Fibroblast of lung (primary cell): ENCODE data around the gene ZNF225. TPM values are rescaled to one million over a fixed set of nuclear protein-coding genes. Genes with fewer than 3 reads are reported as not detected.
A peak's percentile ranks its signal among the peaks of the same experiment; 100 is the strongest.

Experiments
- DNase-seq, 2 donors: peaks; one replicate each; pipeline versions ENCODE4 v3.0.0 to v3.0.0-alpha.2; 2010; ENCODE audit warnings: low read depth in 2 of 2
- H2AFZ ChIP-seq: 2 replicates; pipeline ENCODE4 v1.5.1; 2012; ENCODE audit warnings: low read length, control low read depth, inconsistent platforms
- H3K27ac ChIP-seq: 2 replicates; pipeline ENCODE4 v1.5.1; 2011; ENCODE audit warnings: low read length, control low read depth; ENCODE audit not compliant: insufficient read depth
- H3K27me3 ChIP-seq: 2 replicates; pipeline ENCODE4 v1.5.1; 2011; ENCODE audit warnings: mild to moderate bottlenecking, low read length; ENCODE audit not compliant: control insufficient read depth, insufficient read depth
- H3K36me3 ChIP-seq: 2 replicates; pipeline ENCODE4 v1.5.1; 2011; ENCODE audit warnings: low read length; ENCODE audit not compliant: control insufficient read depth, insufficient read depth
- H3K4me1 ChIP-seq: 2 replicates; pipeline ENCODE4 v1.5.1; 2011; ENCODE audit warnings: low read length; ENCODE audit not compliant: control insufficient read depth, insufficient read depth; ENCODE audit errors: extremely low read depth
- H3K4me2 ChIP-seq: 2 replicates; pipeline ENCODE4 v1.5.1; 2011; ENCODE audit warnings: low read length, control low read depth; ENCODE audit not compliant: insufficient read depth; ENCODE audit errors: extremely low read depth
- H3K4me3 ChIP-seq, 4 experiments: fragments of 200-600 bp in 1 of 4; sonication (generic) in 1 of 4; replicated peaks in 1 of 4; 2 replicates each; pipeline ENCODE4 v1.5.1; 2011 to 2016; ENCODE audit warnings: low read length in 4 of 4, low read depth in 3 of 4, mild to moderate bottlenecking in 3 of 4, control low read depth in 2 of 4, inconsistent platforms in 1 of 4, mixed read lengths in 1 of 4; ENCODE audit not compliant: insufficient read depth in 1 of 4; ENCODE audit errors: control extremely low read depth in 1 of 4
- H3K79me2 ChIP-seq: 2 replicates; pipeline ENCODE4 v1.5.1; 2012; ENCODE audit warnings: mild to moderate bottlenecking, low read length, inconsistent platforms; ENCODE audit not compliant: control insufficient read depth, insufficient read depth
- H3K9ac ChIP-seq: 2 replicates; pipeline ENCODE4 v1.5.1; 2011; ENCODE audit warnings: mild to moderate bottlenecking, low read length, control low read depth; ENCODE audit not compliant: insufficient read depth
- H3K9me3 ChIP-seq: 2 replicates; pipeline ENCODE4 v1.5.1; 2012; ENCODE audit warnings: low read depth, low read length; ENCODE audit not compliant: control insufficient read depth, insufficient read depth
- H4K20me1 ChIP-seq: 2 replicates; pipeline ENCODE4 v1.5.1; 2011; ENCODE audit warnings: low read length; ENCODE audit not compliant: control insufficient read depth, insufficient read depth; ENCODE audit errors: extremely low read depth
- CTCF ChIP-seq, 2 donors: IDR thresholded peaks in 1 of 2; conservative IDR thresholded peaks in 1 of 2; 1 replicate in 1 of 2; 2 replicates in 1 of 2; pipeline ENCODE4 v1.5.1; 2011 to 2012; ENCODE audit warnings: low read length in 2 of 2, control low read depth in 1 of 2, inconsistent platforms in 1 of 2, low read depth in 1 of 2, mild to moderate bottlenecking in 1 of 2
- EZH2 ChIP-seq: IDR thresholded peaks from 2 replicates; pipeline ENCODE4 v1.5.1; 2012; ENCODE audit warnings: low read length, control low read depth, mild to moderate bottlenecking; ENCODE audit errors: missing control alignments
- polyA plus RNA-seq, 2 donors: library from polyadenylated mRNA; depleted of rRNA in 1 of 2; stranded (reverse) in 1 of 2; unstranded in 1 of 2; fragments of >200 nt; gene quantifications; 2 replicates each; pipeline ENCODE4 v1.2.1, GENCODE V29; 2011 to 2012; ENCODE audit warnings: missing spikeins in 1 of 2
- total RNA-seq: library from RNA; depleted of rRNA; stranded (reverse); fragments of >200 nt; gene quantifications from 2 replicates; pipeline ENCODE4 v1.2.1, GENCODE V29; 2014

Gene ZNF225
- total and polyA plus RNA-seq, 2 donors (not counting 1 experiment from before 2014, with no cell fraction given), result 3.1 to 10.2 TPM

GRCh38 chr19:44092108-44092507 lies 21.1 kb upstream of the ZNF225 start:
- Histone ChIP-seq H3K4me3 (no peak overlapping the region), H3K4me2 (no peak overlapping the region), H3K36me3 (no peaks in the 10 kb centered on the region), H3K9me3 (no peaks in the 10 kb centered on the region), H3K27ac (no peak overlapping the region), H3K9ac (no peak overlapping the region), H2AFZ (no peak overlapping the region), H3K4me1 (no peaks in the 10 kb centered on the region), H4K20me1 (no peaks in the 10 kb centered on the region), H3K27me3 (no peaks in the 10 kb centered on the region), H3K79me2 (peaks cover 9% of the 10 kb centered on the region)
- DNase-seq, result no peak
- TF ChIP-seq CTCF (conservative IDR thresholded peaks at IDR 0.05 in 1 of 2, IDR thresholded peaks at IDR 0.05 in 1 of 2; ENCODE audit: low read depth in 1 of 2, low read length in 2 of 2) (no peak), EZH2 (no peak)

- Histone ChIP-seq H2AFZ (peak within 1 kb of the TSS; percentile 99), H3K9me3 (no peaks in the 10 kb centered on the region), H3K27ac (peak within 1 kb of the TSS; percentile 82), H3K9ac (peak within 1 kb of the TSS; percentile 74), H3K36me3 (no peaks in the 10 kb centered on the region), H3K27me3 (no peaks in the 10 kb centered on the region), H3K4me3 (peak within 1 kb of the TSS; percentile 80 to 98 (median 96)), H3K79me2 (peaks cover 9% of the 10 kb centered on the region), H3K4me2 (peak within 1 kb of the TSS; percentile 97), H4K20me1 (no peaks in the 10 kb centered on the region), H3K4me1 (no peaks in the 10 kb centered on the region)
- no peak for TF ChIP-seq EZH2
- no peak for TF ChIP-seq CTCF (conservative IDR thresholded peaks at IDR 0.05 in 1 of 2, IDR thresholded peaks at IDR 0.05 in 1 of 2; ENCODE audit: low read depth in 1 of 2, low read length in 2 of 2)
- peak; percentile 89 to 91 for DNase-seq
Measured at GRCh38 chr19:44093931-44094765, 19.1 kb upstream of the ZNF225 start, which contains the start of gene ZNF224. Gene ZNF224, plus strand, starts transcription at chr19:44094361. Its CDS starts 3,513 bp downstream, at chr19:44097874.

GRCh38 chr19:44107751-44108150 lies 5.4 kb upstream of the ZNF225 start:
- no peak for DNase-seq
- Histone ChIP-seq H3K36me3 (peaks cover 6% of the 10 kb centered on the region), H3K4me3 (no peak overlapping the region), H3K79me2 (no peaks in the 10 kb centered on the region), H4K20me1 (no peaks in the 10 kb centered on the region), H3K4me2 (no peak overlapping the region), H3K9me3 (peaks cover 3% of the 10 kb centered on the region), H3K9ac (no peak overlapping the region), H2AFZ (no peak overlapping the region), H3K27ac (no peak overlapping the region), H3K4me1 (no peaks in the 10 kb centered on the region), H3K27me3 (no peaks in the 10 kb centered on the region)
- TF ChIP-seq EZH2, result no peak
- TF ChIP-seq CTCF (conservative IDR thresholded peaks at IDR 0.05 in 1 of 2, IDR thresholded peaks at IDR 0.05 in 1 of 2; ENCODE audit: low read depth in 1 of 2, low read length in 2 of 2), result no peak
